Limb (tissue), 2 donors: ENCODE measurements around the gene SLC35G1.

Experiments used
- DNase-seq, 2 donors: peaks; one replicate each; pipeline ENCODE4 v3.0.0-alpha.2; 2016; ENCODE audit errors: extremely low spot score in 2 of 2

Gene SLC35G1

DNA sequence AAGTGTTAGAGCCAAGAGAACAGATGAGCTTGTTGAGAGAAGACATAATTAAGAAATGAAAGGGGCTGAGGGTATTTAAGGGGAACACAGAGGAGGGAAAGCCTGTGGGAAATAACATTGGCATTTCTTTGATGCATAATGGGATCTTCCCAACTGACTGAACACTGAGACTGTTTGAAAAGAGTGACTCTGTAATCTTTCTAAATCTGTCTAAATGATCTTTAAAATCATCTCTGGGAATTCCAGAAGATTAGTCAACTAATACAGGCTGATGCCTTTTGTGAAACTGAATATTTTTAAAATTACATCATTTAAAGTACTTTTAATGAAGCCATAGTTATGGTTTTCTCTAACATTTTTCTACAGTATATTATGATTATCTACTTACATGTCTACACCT is 17.4 kb upstream of the SLC35G1 start:
- no peak for DNase-seq

DNA sequence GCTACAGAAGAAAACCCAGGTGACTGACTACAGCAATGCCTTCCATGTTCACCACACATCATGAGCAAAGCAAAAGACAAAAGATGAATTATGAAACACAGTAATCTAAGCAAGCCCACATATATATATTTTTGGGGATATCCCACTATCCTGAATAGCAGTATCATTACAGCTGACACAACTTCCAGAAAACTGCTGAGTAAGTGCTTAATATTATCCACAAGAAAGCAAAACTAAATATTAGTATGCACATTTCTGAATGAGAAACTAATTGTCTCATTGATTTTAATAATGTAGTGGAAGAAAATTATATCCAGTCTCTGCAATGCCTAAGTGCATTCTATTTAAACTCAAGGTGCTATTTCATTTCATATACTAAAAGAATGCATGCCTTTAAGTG is 14.5 kb upstream of the SLC35G1 start:
- no peak for DNase-seq

DNA sequence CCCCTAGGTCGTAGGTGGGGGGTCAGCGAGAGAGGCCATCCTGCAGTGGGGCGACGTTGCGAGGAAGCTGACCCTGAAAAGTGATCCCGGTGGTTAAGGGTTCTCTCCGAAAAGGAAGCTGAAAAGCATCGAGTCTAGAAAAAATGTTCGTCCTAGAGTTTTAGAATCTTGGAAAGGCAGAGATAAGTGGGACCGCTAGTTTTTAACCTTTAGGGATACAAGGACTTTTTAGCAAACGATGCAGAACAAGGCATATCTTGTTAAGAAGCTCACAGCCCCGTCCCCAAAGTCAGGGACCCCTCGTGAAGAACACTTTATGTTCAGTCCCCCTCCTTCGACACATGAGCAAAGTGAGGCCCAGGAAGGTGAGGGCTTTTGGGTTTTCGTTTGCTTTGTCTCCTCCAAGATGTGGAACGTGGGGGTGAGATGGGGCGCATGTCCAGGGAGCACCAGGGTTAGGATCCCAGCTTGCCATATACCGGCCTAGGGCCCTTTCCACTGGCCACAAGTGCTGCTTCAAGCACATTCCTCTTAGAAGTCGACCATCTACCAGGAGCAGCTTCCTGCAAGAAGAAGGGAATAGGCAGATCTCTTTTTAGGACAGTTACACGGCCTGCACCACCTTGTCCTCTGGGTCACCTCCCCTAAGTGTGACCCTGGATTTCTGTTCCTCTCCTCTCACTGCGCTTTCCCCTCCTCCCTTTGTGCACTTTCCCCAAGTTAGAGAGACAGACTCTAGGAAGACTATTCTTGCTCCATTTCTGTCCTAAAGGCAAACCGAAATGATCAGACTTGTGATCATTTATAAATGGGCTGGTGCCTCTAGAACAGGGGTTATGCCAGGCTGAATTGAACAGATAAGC is 969 bp downstream of the SLC35G1 start:
- DNase-seq, result peak in 1 of 2 donors; percentile 36

DNA sequence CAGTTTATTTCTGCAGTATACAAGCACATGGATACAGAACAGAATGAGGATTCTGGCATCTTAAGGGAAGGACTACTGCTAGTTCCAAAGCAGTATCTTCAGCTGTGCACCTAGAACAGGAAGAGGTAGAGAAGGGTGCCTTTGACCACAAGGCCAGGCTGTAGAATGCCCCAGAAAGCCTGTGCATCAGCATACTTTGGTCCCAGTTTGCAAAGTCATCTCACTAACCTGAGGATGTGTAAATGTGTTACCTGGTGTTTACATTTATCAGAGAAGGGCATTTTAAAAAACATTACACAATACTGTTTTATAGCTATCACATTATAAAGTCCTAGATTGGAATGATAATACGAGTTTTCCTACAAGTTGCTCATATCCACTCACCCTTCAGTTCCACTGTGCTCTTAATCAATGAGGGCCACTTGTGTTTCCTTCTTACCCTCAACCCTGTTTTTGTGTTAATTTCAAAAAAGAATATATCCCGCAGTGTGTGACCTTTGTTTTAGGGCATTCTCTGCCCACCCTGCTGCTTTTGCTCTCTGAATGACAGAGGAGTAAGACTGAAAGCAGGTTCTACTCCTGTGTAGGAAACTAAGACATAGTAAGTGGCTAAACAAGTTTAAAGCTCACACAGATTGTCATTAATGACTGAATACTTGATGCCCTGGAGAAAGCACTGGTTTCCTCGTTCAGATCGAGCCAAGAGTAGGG is 3.4 kb downstream of the SLC35G1 start:
- no peak for DNase-seq

DNA sequence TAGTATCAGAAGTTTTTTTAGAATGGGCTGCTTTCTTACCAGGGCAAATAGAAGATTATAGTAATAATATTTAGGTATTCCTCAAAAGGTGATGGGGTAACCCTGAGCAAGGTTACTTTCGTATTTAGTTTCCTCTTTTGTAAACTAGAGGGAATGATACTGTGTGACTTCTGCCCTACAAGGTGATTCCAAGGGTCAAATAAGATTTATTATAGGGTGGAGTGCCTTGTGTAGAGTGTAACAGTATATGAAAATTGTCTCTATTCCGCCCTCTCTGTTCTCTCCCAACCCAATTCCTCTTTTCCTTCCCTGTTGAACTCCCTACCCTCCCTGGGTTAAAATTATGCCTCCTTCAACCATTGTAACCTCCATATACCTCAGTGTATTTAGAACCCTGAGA is 5.3 kb downstream of the SLC35G1 start:
- DNase-seq, result no peak

DNA sequence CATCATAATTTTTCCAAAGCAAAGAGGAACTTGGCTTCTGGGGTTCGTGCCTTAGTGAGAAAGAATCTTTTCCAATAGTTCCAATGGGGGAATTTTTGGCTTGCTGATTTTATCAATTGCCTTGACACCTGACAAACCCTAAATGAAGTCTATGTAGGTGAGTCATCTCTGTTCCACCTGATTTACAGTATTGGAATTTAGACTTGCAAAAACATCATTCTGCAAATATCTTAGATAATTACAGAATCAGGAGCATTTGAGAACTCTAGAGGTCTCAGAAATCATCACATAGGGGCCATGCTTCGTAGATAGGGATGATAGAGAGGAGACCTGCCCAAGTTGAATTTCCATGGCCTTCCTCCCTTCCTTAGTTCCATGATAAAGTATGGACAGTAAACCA is 9.3 kb downstream of the SLC35G1 start:
- no peak for DNase-seq

DNA sequence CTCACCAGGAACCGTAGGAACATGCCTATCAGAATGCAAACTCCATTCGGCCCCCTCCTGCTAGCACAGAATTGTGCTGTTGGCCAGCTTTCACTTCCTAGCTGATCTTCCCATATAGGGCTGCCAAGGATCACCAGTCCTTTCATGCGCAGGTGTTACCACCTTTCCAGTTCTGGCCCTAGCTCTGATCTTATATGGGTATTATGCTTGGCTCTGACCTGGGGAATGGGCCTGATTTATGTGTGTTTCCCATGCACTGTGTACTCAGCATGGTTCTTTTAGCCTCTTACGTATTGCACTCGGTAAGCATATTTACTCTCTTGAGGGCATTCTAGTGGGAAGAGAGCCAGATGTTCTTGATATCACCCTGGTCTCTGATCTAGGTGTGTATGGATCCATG is 11.1 kb downstream of the SLC35G1 start:
- no peak for DNase-seq

DNA sequence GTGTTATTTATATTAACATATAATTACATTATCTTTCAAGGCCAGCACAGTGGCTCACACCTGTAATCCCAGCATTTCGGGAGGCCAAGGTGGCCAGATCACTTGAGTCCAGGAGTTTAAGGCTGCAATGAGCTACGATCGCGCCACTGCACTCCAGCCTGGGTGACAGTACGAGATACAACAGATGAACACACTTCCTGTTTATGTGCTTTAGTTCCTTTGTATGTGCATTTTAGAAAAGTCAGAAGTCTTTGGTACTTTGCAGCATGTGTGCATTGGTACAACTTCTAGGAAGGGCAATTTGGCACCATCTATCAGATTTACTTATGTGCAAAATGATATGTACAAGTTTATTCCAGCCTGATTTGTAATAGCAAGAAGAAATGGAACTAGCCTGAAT is 13.3 kb downstream of the SLC35G1 start:
- no peak for DNase-seq

DNA sequence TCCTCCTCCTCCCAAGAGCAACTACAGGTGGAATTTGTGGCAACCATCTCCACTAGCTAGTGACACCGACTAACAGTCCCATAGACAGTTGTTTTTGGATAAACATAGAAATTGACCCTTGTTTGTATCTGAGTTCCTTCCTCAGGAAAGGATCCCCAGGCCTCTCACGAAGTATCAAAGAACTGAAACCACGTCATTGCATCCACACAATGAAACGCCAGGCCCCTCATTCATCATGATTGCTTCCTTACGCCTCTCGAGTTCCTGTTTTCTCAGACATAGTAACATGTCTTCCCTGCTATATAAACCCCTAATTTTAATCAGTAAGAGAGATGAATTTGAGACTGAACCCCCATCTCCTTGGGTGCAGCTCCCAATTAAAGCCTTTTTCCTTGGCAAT is 18.1 kb downstream of the SLC35G1 start:
- no peak for DNase-seq

DNA sequence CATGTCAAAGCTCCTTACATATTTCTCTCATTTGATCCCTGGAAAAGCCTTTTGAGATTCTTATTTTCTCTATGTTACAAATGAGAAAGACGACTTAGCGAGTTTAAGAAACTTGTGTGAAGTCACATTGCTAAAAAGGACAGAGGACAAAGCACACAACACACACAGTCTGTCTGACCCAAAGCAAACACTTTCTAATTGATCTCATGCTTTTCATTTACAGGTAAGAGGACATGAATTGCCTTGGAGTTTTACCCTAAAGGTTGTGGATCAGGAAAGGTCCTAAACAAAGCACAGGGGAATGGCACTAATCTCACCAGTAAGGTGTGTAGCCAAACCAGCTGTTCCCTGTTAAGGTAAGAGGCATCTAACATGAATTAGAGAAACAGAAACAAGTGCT is 18.7 kb downstream of the SLC35G1 start:
- no peak for DNase-seq

DNA sequence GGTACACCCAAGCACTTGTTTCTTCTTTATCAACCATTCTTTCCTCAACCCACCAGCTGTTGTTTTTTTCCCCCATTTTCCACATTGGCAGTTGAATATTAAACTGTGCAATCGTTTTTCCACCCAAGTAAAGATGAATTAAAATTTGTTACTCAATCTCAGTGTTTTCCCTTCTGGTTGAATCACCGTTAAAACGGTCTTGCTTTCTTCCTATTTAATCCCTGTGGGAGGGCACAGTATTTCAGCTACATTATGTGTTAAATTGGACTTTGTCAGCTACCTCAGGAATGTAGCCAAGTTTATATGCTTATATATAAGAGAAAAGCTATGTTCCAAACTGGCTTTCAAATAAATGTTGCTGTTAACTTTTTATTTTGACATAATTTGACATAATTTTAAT is 19.9 kb downstream of the SLC35G1 start:
- no peak for DNase-seq

DNA sequence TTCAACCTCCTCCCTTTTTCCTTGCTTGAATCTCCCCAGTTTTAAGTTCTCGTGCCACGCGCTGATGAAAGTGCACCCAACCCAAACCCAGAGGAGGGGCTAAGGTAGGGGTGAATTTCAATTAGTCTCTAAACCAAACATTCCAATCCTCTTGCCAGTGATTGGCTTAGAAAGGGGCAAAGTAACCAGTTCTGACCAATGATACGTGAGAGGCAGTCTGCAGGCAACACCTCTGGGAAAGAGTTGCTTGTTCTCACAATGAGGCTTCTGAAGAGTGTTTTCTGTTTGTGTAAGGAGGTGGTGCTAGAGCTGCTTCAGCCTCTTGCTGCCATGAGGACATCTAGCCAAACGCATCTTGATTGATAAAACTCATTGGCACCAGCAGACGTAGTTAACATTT is 21.8 kb downstream of the SLC35G1 start:
- DNase-seq, result no peak

DNA sequence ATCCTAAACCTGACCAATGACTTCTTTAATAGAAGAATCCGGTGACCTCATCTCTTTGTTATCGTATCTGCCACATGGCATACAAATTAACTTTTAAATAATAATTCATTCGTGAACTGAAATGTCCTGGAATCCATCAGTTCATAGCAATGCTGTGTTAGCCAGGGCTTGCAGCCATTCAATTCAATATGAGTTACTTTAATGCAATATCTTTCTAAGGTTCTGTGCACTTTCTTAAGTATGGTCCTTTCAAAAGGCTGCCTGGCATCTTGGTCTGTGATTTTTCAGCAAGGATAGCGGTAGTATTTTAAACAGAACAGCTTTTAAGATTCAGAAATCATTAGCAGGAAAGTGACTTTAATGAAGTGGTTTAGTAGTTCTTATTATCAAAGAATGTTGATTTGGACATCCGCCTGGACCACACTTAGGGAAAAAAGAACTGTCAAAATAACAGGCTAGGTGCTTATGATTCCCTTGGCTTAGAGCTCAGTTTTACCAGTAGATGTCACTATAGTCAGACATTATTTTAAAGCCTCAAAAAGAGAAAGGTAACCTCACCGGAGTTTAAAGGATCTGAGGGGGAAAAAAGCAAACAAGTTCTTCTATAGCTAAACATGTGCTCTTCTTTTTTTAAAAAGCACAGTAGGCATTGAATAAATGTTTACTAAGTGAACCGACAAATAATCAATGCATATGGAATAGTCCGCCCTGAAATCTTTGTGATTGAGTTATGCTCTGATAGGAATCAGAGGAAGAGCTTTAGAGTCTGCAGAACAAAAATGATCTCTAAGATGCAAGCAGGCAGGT is 22.7 kb downstream of the SLC35G1 start:
- DNase-seq, result peak in 1 of 2 donors; percentile 55

DNA sequence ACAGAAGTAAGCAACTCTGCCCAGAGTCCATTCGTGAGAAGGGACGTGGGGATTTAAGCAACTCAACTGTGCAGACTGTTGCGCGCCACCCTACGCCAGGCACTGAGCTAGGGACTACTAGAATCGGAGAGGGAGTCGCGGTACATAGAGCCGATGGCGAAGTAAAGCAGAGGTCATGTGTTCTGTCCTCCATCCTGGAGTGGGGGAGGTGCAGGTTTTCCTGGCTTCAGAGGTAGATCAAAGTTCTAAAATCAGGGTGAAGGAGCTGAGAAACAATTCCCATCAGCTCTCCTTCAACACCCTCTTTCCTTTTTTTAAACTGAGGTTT is 23.2 kb downstream of the SLC35G1 start:
- peak in 1 of 2 donors; percentile 36 for DNase-seq

DNA sequence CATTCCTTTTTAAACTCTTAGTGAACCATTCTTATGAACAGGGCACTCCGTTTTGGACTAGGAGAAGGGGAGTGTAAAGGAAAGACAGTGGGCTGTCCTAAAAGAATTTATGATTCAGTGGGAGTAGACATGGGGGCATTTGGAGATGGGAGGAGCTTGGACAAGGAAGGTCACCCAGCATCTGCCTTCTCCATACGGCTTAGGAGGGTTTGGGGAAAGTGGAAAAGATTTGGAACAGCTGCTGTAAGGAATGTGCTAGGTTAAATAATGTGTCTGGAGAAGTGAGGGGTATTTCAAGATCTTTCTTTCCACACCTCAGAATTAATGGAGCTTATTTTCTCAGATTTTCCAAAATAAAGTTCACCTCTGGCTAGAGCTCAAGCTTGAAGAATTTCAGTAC is 24.0 kb downstream of the SLC35G1 start:
- DNase-seq, result no peak

DNA sequence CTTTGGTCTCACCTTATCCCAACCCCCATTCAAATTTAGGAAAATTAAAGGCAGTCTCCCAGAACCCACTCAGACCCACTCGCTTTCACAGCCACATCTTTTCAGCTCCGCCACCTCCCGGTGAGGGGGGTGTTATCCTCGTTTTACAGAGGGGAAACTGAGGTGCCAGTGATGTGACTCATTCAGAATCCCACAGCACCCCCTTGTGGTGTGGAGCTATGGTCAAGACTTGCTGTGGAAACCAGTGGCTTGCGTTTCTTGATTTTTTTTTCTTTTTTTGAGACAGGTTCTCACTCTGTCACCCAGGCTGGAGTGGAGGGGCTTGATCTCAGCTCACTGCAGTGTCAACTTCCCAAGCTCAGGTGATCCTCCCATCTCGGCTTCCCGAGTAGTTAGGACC is 27.6 kb downstream of the SLC35G1 start:
- DNase-seq, result no peak

DNA sequence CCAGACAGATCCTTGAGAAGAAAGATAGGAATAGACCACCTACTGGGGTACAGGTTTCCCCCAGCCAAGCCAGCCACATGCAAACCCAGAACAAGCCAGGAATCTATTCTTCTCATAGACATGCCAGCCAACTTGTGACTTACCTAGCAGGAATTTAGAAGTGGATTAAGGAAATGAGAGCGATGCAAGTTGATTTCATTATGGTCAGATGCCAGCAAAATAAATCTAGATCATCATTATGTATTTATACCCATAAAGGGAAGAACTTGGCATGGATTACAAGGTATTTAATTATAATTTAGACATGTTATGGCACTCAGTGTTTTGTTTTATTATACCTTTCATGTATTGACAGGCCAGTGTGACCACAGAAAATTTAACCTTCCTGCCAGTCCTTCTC is 32.8 kb downstream of the SLC35G1 start:
- DNase-seq, result no peak

DNA sequence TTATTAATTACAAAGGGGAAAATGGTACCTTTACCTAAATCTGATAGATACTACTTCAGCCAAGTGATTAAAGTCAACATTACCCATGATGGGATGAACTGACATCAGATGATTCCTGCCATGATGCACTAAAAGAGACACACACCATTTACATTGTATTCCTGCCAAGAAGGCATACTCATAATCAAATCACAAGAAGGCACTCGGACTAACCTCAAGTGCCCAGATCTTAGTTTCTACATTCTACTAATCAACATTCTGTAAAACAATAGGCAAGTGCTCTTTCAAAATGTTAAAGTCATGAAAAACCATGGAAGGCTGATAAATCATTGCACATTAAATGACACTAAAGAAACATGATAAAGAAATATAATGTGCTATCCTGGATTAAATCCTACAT is 44.4 kb downstream of the SLC35G1 start:
- DNase-seq, result no peak

DNA sequence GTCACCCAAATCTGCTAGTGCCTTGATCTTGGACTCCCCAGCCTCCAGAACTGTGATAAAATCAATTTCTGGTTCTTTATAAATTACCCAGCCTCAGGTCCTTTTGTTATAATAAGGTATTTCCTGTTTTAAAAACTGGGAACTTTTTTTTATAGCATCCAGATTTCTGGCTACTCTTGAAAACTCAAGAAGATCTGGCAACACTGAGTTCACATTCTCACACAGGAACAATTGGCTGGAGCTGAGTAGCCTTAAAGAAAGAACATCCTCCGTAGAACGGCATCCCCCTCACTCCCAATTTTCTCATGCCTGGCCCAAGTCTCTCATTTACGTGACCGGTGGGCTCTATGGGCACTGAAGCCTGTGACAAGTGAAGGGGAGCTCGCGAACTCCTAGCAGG is 47.1 kb downstream of the SLC35G1 start:
- no peak for DNase-seq

DNA sequence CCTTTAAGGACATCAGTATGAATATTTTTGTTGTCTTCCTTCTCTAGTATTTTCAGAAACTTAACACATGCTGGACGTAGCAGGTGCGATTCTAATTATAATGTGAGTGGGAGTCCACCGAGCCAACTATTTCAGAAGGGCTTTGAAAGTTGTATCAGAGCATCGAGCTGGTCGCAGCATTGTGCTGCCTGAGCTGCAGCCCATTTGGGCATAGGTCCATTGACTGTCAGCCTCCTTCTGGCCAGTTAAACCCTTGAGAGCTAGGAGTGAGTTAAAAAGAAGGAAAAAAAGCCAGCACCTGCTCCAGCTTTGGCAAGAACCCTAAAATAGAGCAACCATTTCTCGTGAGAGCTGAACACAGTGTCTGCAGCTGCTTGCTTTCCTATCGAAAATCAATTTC is 47.8 kb downstream of the SLC35G1 start:
- DNase-seq, result peak in 1 of 2 donors; percentile 44

DNA sequence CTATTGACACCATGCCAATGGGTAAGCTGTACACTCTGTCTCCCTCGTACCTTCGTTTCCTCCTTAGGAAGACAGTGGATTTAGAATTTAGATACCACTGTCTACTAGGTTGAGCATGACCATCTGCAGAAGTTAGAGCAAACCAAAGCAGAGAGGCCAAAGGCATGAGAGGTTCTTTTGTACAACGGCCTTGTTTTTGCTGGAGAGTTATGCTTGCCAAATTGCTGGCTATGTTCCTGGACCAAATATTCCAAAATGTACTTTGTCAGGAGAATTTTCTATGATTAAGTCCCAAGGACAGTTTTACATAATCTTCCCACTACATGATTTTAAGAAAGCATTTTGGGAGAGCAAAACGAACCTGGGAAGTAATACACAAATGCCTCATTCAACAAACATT is 52.0 kb downstream of the SLC35G1 start:
- no peak for DNase-seq

DNA sequence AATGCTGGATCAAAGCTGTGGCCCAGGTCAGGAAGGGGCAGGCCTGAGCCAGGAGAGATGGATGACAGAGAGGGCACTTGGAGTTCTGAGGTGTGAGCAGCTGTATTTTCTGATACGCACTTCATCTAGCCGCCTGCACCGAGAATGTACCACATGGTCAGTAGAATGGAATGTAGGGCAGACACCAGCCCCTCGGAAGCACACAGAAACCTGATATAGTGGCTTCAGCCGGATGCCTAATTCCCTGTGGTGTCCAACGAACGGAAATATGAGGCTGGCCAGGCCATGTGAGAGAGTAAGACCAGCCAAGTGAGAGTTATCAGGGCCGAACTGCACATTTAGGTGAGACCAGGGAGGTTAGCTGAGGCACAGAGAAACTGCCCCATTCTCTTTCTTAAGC is 53.3 kb downstream of the SLC35G1 start:
- DNase-seq, result peak; percentile 38 to 40
